GM13977 (cell line): ENCODE results near the gene RARRES2.

Source experiments
- DNase-seq: peaks from one replicate; pipeline ENCODE4 v3.0.0; 2012; ENCODE audit warnings: low spot score
- CTCF ChIP-seq: IDR thresholded peaks from 2 replicates; pipeline ENCODE4 v1.5.1; 2012; ENCODE audit warnings: mild to moderate bottlenecking, control low read depth; ENCODE audit not compliant: insufficient read depth; ENCODE audit errors: extremely low read depth, missing control alignments
- in situ Hi-C: fragments of 300-500 bp; cut with MboI; formaldehyde crosslinking; loops from one replicate; pipeline ENCODE4 v1.12.0; 2022; ENCODE audit warnings: low sequenced_read_pairs, low pct_unique_long_range_greater_than_20kb, mixed read lengths, inconsistent platforms; ENCODE audit not compliant: unreplicated experiment

RARRES2 gene

GRCh38 chr7:150368096-150368883, 26.9 kb upstream of the RARRES2 start, which contains the start of gene REPIN1:
Gene REPIN1, plus strand, starts transcription at chr7:150368822. Its CDS starts 890 bp downstream, at chr7:150369712.
- DNase-seq, result peak; percentile 93
- in situ Hi-C loops, result no loop called here
- no peak for TF ChIP-seq CTCF

- in situ Hi-C loops, result no loop called here
- no peak for TF ChIP-seq CTCF
- DNase-seq, result no peak
These were observed 26.3 kb upstream of the RARRES2 start for GRCh38 chr7:150367677-150368095.

GRCh38 chr7:150365673-150366398, 24.4 kb upstream of the RARRES2 start:
- DNase-seq, result no peak
- in situ Hi-C loops, result no loop called here

GRCh38 chr7:150365194-150365593, 23.8 kb upstream of the RARRES2 start:
- TF ChIP-seq CTCF, result no peak
- in situ Hi-C loops, result no loop called here
- DNase-seq, result no peak

More at GRCh38 chr7:150365673-150366398, 24.4 kb upstream of the RARRES2 start:
- no peak for TF ChIP-seq CTCF

- no peak for TF ChIP-seq CTCF
- no peak for DNase-seq
- in situ Hi-C loops, result no loop called here
These were observed 22.4 kb upstream of the RARRES2 start for GRCh38 chr7:150363872-150364271.

GRCh38 chr7:150363370-150363769, 21.9 kb upstream of the RARRES2 start:
- no peak for TF ChIP-seq CTCF
- in situ Hi-C loops, result no loop called here
- DNase-seq, result no peak
